K562 (cell line): ENCODE results near the gene GPATCH2. TPM values are rescaled to one million over a fixed set of nuclear protein-coding genes. Genes with fewer than 3 reads are reported as not detected.

Experiments
- ATAC-seq: fragments of 200-7000 bp; cut with Tn5 transposase; 3 replicates; pipeline ENCODE4 v1.9.1; 2020; ENCODE audit warnings: moderate library complexity
- BruUV-seq: library from RNA; stranded (reverse); fragments of 400-500 nt; replicated peaks from 2 replicates; lab custom pipeline; 2021; lab: Mats Ljungman, UMichigan
- CTCF ChIA-PET: fragments of 300-600 bp; formaldehyde crosslinking; extraction: SDS; loops from one replicate; lab custom pipeline; 2021; ENCODE audit warnings: low intra/inter-chr PET ratio; lab: Yijun Ruan, JAX
- POLR2A ChIA-PET: fragments of 300-600, 350-650 bp; sonication (Branson Sonifier 250); formaldehyde crosslinking; extraction: SDS; loops from one replicate; lab custom pipeline; 2021; ENCODE audit warnings: antibody characterized with exemption, inconsistent platforms; lab: Yijun Ruan, JAX
- DNase-seq, 4 experiments: peaks; one replicate each; pipeline versions ENCODE4 v3.0.0 to v3.0.0-alpha.2; 2011 to 2018; ENCODE audit warnings: low spot score in 3 of 4, mixed read lengths in 3 of 4; ENCODE audit errors: extremely low read depth in 1 of 4
- FAIRE-seq: peaks from 2 replicates; lab custom pipeline; 2011; peaks lifted over from hg19 to GRCh38; lab: Jason Lieb, UNC
- H2AFZ ChIP-seq: 2 replicates; pipeline ENCODE4 v1.6.0; 2011; ENCODE audit warnings: low read depth, low read length, control low read depth, inconsistent platforms
- H3K27ac ChIP-seq: fragments of 200-600 bp; 3 replicates; pipeline ENCODE4 v1.8.0; 2011; ENCODE audit warnings: low read depth, mild to moderate bottlenecking, control low read depth, inconsistent platforms, low read length, moderate library complexity, mixed read lengths; ENCODE audit errors: extremely low read depth
- H3K27me3 ChIP-seq, 2 experiments: fragments of 300-600 bp in 1 of 2; 2 replicates in 1 of 2; 3 replicates in 1 of 2; pipeline versions ENCODE4 v1.6.0 to v1.8.0; 2011; ENCODE audit warnings: inconsistent platforms in 2 of 2, low read length in 2 of 2, mild to moderate bottlenecking in 1 of 2, mixed read lengths in 1 of 2, moderate library complexity in 1 of 2; ENCODE audit not compliant: control insufficient read depth in 2 of 2, insufficient read depth in 2 of 2
- H3K36me3 ChIP-seq: fragments of 300-600 bp; 3 replicates; pipeline ENCODE4 v1.8.0; 2011; ENCODE audit warnings: mild to moderate bottlenecking, low read length, inconsistent platforms; ENCODE audit not compliant: control insufficient read depth, insufficient read depth
- H3K4me1 ChIP-seq, 2 experiments: fragments of 200-600 bp in 1 of 2; replicated peaks in 1 of 2; 2 replicates in 1 of 2; 3 replicates in 1 of 2; pipeline versions ENCODE4 v1.5.1 to v1.8.0; 2011; ENCODE audit warnings: inconsistent platforms in 2 of 2, low read length in 2 of 2, mild to moderate bottlenecking in 1 of 2, mixed read lengths in 1 of 2, moderate library complexity in 1 of 2; ENCODE audit not compliant: control insufficient read depth in 2 of 2, insufficient read depth in 2 of 2
- H3K4me2 ChIP-seq: 2 replicates; pipeline ENCODE4 v1.6.1; 2011; ENCODE audit warnings: low read length, control low read depth, inconsistent platforms, mixed read lengths; ENCODE audit not compliant: insufficient read depth
- H3K4me3 ChIP-seq: fragments of 200-600 bp; sonication (generic), shearing (Covaris generic); 2 replicates; pipeline ENCODE4 v1.5.1; 2016; ENCODE audit warnings: control low read depth, inconsistent platforms
- H3K79me2 ChIP-seq: fragments of 200-600 bp; 3 replicates; pipeline ENCODE4 v1.8.0; 2011; ENCODE audit warnings: low read length, inconsistent platforms; ENCODE audit not compliant: control insufficient read depth, insufficient read depth
- H3K9ac ChIP-seq, 2 experiments: 2 replicates each; pipeline versions ENCODE4 v1.6.0 to v1.6.1; 2011; ENCODE audit warnings: low read depth in 2 of 2, low read length in 2 of 2, control low read depth in 1 of 2, inconsistent platforms in 1 of 2, mild to moderate bottlenecking in 1 of 2, mixed read lengths in 1 of 2; ENCODE audit not compliant: insufficient read depth in 1 of 2
- H3K9me1 ChIP-seq: one replicate; pipeline ENCODE4 v1.6.0; 2011; ENCODE audit warnings: inconsistent platforms, mild to moderate bottlenecking, low read length, moderate library complexity; ENCODE audit not compliant: control insufficient read depth, insufficient read depth
- H3K9me3 ChIP-seq: replicated peaks from 2 replicates; pipeline ENCODE4 v1.5.1; 2011; ENCODE audit warnings: low read depth, low read length, inconsistent platforms; ENCODE audit not compliant: control insufficient read depth, insufficient read depth
- H4K20me1 ChIP-seq: replicated peaks from 2 replicates; pipeline ENCODE4 v1.6.1; 2011; ENCODE audit warnings: low read length, inconsistent platforms, mixed read lengths; ENCODE audit not compliant: control insufficient read depth, insufficient read depth
- CBFA2T3 ChIP-seq: fragments of 450-650 bp; IDR thresholded peaks from 2 replicates; pipeline ENCODE4 v1.6.1; 2017
- E2F1 ChIP-seq: sonication (generic); formaldehyde crosslinking; IDR thresholded peaks from 2 replicates; pipeline ENCODE4 v1.8.1; 2023; ENCODE audit warnings: mild to moderate bottlenecking, missing genetic modification reagents, moderate library complexity
- PTRF ChIP-seq: fragments of 450-650 bp; IDR thresholded peaks from 2 replicates; pipeline ENCODE4 v1.6.1; 2016; ENCODE audit warnings: mild to moderate bottlenecking, missing genetic modification characterization, missing compliant biosample characterization
- THRA ChIP-seq: fragments of 450-650 bp; IDR thresholded peaks from 2 replicates; pipeline ENCODE4 v1.6.1; 2017; ENCODE audit warnings: mild to moderate bottlenecking, moderate library complexity
- TRIM24 ChIP-seq, 2 experiments: fragments of 450-650 bp; IDR thresholded peaks; 2 replicates each; pipeline ENCODE4 v1.6.1; 2016
- ZHX1 ChIP-seq: fragments of 150-350 bp; conservative IDR thresholded peaks from 2 replicates; pipeline ENCODE4 v1.6.1; 2014; ENCODE audit warnings: low read length
- ZNF217 ChIP-seq: sonication (generic); formaldehyde crosslinking; IDR thresholded peaks from 2 replicates; pipeline ENCODE4 v1.8.0; 2022; ENCODE audit warnings: mild to moderate bottlenecking, missing genetic modification reagents
- ZNF253 ChIP-seq: fragments of 250-450 bp; sonication (Bioruptor Pico); conservative IDR thresholded peaks from 2 replicates; pipeline ENCODE4 v1.6.1; 2021; ENCODE audit warnings: mild to moderate bottlenecking
- ZNF644 ChIP-seq: fragments of 200-800 bp; sonication (Bioruptor generic); IDR thresholded peaks from 2 replicates; pipeline ENCODE4 v1.6.1; 2016; ENCODE audit warnings: low read depth, missing genetic modification characterization, missing compliant biosample characterization
- WGBS: fragments of 100-300 bp; shearing (Covaris generic); methylation state at CpG from one replicate; pipeline ENCODE4 v1.1.6; 2016; ENCODE audit warnings: low coverage, mixed read lengths; ENCODE audit not compliant: insufficient coverage; ENCODE audit errors: missing lambda C conversion rate; 5-methylcytosine and 5-hydroxymethylcytosine counted together
- in situ Hi-C: fragments of 300-500 bp; cut with MboI; formaldehyde crosslinking; loops from 4 replicates; pipeline ENCODE4 v1.15.0; 2018; ENCODE audit warnings: inconsistent platforms, mixed read lengths
- intact Hi-C: fragments of 100-400 bp; cut with micrococcal nuclease; formaldehyde crosslinking; loops from 2 replicates; pipeline ENCODE4 v1.14.2; 2022
- polyA plus RNA-seq, 8 experiments: library from polyadenylated mRNA; depleted of rRNA in 4 of 8; stranded (reverse) in 5 of 8; unstranded in 3 of 8; fragments of >200 nt; fragmentation: Nextera tagmentation in 2 of 8; fragmentation: Illumina TruSeq in 1 of 8; extraction: Ambion mirVana in 2 of 8; extraction: Trizol in 1 of 8; gene quantifications; 2 replicates each; pipeline versions ENCODE4 v1.2.1 to v1.2.3, GENCODE V29; 2011 to 2014; ENCODE audit warnings: inconsistent platforms in 1 of 8, missing spikeins in 1 of 8
- total RNA-seq, 7 experiments: library from RNA; depleted of rRNA in 6 of 7; stranded (reverse); fragments of >200 nt in 6 of 7; fragmentation: Illumina TruSeq in 2 of 7; extraction: Trizol in 2 of 7; gene quantifications; 2 replicates each; pipeline versions ENCODE4 v1.2.1 to v1.2.3, GENCODE V29; 2011 to 2021; ENCODE audit warnings: low replicate concordance in 1 of 7

The GPATCH2 gene
- total and polyA plus RNA-seq, 9 of the 15 experiments (the other 6 are each of a cell fraction or from before 2014, with no cell fraction given), result 0.38 to 2.0 (median 0.55) TPM

- CTCF ChIA-PET, result no interaction called here
- POLR2A ChIA-PET, result no interaction called here
- ATAC-seq (no peak), DNase-seq (no peak), FAIRE-seq (no peak)
- Histone ChIP-seq H3K4me3 (no peak overlapping the region), H3K27me3 (no peaks in the 10 kb centered on the region), H4K20me1 (no peaks in the 10 kb centered on the region), H3K79me2 (no peaks in the 10 kb centered on the region), H2AFZ (no peak overlapping the region), H3K4me1 (no peaks in the 10 kb centered on the region), H3K36me3 (no peaks in the 10 kb centered on the region), H3K4me2 (no peak overlapping the region), H3K9me3 (no peaks in the 10 kb centered on the region), H3K9me1 (no peaks in the 10 kb centered on the region), H3K27ac (no peak overlapping the region), H3K9ac (no peak overlapping the region)
- TF ChIP-seq THRA (no peak), TRIM24 (IDR thresholded peaks at IDR 0.05) (no peak), PTRF (tag) (no peak), CBFA2T3 (no peak), ZNF217 (CRISPR knock-in tag) (no peak)
- in situ Hi-C loops (no loop called here), intact Hi-C loops (no loop called here)
- BruUV-seq, result no TSS peak
Measured at GRCh38 chr1:217563179-217563578, 67.7 kb downstream of the GPATCH2 start.

- no TSS peak for BruUV-seq
- Histone ChIP-seq H3K36me3 (no peaks in the 10 kb centered on the region), H2AFZ (no peak overlapping the region), H3K9me1 (no peaks in the 10 kb centered on the region), H3K4me1 (no peaks in the 10 kb centered on the region), H4K20me1 (no peaks in the 10 kb centered on the region), H3K4me3 (no peak overlapping the region), H3K27me3 (no peaks in the 10 kb centered on the region), H3K9ac (no peak overlapping the region), H3K27ac (no peak overlapping the region), H3K4me2 (no peak overlapping the region), H3K9me3 (no peaks in the 10 kb centered on the region), H3K79me2 (no peaks in the 10 kb centered on the region)
- in situ Hi-C loops (no loop called here), intact Hi-C loops (no loop called here)
- POLR2A ChIA-PET, result no interaction called here
- ATAC-seq, result no peak
- CTCF ChIA-PET, result no interaction called here
- WGBS, result 0% methylated on average over 4 of the region's 4 CpGs
- DNase-seq, result no peak
- FAIRE-seq, result no peak
- no peak for TF ChIP-seq PTRF (tag)
- no peak for TF ChIP-seq ZNF253 (CRISPR knock-in tag)
- TF ChIP-seq ZHX1, result no peak
- TF ChIP-seq E2F1 (CRISPR knock-in tag), result no peak
- TF ChIP-seq ZNF644, result no peak
Measured at GRCh38 chr1:217562229-217562878, 68.5 kb downstream of the GPATCH2 start.
